ENCODE data around the gene CCR3. TPM values are rescaled to one million over a fixed set of nuclear protein-coding genes. Genes with fewer than 3 reads are reported as not detected.

The CCR3 gene
- total and polyA plus RNA-seq, 9 of the 15 experiments (the other 6 are each of a cell fraction or from before 2014, with no cell fraction given), result not detected

DNA sequence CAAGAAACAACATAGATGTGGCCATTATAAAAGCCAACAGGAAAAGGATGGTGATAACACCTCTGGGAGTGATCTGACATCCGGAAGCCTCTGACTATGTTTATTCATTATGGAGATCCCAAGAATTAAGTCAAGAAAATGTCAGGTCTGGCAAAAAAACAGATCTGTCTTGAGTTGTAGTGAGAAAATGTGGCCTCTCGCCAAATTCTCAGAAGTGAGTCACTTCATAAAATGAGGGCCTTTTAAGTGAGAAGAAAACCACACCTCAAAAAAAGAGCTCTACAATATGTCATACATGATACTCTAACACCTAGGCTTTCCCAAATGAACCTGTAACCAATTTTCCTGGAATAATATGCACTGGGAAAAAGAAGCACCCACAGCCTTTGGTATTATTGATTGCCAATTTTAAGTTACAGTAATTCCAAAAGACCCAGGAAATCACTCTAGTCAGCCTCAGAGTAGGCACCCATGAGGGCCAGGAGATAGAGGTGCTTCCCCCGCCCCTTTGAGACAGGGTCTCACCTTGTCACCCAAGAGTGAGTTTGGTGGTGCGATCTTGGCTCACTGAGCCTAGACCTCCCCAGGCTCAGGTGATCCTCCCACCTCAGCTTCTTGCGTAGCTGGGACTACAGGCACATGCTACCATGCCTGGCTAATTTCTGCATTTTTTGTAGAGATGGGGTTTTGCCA, 38.0 kb downstream of the CCR3 start:
- intact Hi-C loops (cut with micrococcal nuclease) (no loop called here), in situ Hi-C loops (cut with MboI) (no loop called here)
- H3K4me2 ChIP-seq (ENCODE audit: insufficient read depth, low read length), result no peak overlapping the region
- H2AFZ ChIP-seq (ENCODE audit: low read depth, low read length), result no peak overlapping the region
- no peaks in the 10 kb centered on the region for H3K79me2 ChIP-seq (ENCODE audit: control insufficient read depth, insufficient read depth, low read length)
- H3K4me1 ChIP-seq (replicated peaks in 1 of 2; ENCODE audit: control insufficient read depth in 2 of 2, insufficient read depth in 2 of 2, low read length in 2 of 2), result no peaks in the 10 kb centered on the region
- 0% methylated on average over 5 of the region's 5 CpGs for WGBS (ENCODE audit: insufficient coverage, low coverage, missing lambda C conversion rate)
- TF ChIP-seq TFAM (CRISPR knock-in tag; conservative IDR thresholded peaks at IDR 0.05), result no peak
- TF ChIP-seq, protein P1, sequence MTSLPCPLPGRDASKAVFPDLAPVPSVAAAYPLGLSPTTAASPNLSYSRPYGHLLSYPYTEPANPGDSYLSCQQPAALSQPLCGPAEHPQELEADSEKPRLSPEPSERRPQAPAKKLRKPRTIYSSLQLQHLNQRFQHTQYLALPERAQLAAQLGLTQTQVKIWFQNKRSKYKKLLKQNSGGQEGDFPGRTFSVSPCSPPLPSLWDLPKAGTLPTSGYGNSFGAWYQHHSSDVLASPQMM (CRISPR knock-in tag; IDR thresholded peaks at IDR 0.05), result no peak
- no peak for TF ChIP-seq NR2C1 (IDR thresholded peaks at IDR 0.05)
- no peak for TF ChIP-seq NR2C1 (tag; IDR thresholded peaks at IDR 0.05)
- TF ChIP-seq SIX5 (IDR thresholded peaks at IDR 0.05; ENCODE audit: borderline replicate concordance in 1 of 2, insufficient read depth in 1 of 2, low read depth in 1 of 2, low read length in 2 of 2), result no peak
- no peak for TF ChIP-seq JUNB (CRISPR knock-in tag; conservative IDR thresholded peaks at IDR 0.05)
- TF ChIP-seq, protein P2, sequence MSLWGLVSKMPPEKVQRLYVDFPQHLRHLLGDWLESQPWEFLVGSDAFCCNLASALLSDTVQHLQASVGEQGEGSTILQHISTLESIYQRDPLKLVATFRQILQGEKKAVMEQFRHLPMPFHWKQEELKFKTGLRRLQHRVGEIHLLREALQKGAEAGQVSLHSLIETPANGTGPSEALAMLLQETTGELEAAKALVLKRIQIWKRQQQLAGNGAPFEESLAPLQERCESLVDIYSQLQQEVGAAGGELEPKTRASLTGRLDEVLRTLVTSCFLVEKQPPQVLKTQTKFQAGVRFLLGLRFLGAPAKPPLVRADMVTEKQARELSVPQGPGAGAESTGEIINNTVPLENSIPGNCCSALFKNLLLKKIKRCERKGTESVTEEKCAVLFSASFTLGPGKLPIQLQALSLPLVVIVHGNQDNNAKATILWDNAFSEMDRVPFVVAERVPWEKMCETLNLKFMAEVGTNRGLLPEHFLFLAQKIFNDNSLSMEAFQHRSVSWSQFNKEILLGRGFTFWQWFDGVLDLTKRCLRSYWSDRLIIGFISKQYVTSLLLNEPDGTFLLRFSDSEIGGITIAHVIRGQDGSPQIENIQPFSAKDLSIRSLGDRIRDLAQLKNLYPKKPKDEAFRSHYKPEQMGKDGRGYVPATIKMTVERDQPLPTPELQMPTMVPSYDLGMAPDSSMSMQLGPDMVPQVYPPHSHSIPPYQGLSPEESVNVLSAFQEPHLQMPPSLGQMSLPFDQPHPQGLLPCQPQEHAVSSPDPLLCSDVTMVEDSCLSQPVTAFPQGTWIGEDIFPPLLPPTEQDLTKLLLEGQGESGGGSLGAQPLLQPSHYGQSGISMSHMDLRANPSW (CRISPR knock-in tag; IDR thresholded peaks at IDR 0.05), result no peak
- TF ChIP-seq HNRNPK (IDR thresholded peaks at IDR 0.05; ENCODE audit: low read depth, low read length, poor library complexity, severe bottlenecking), result no peak
- no peak for TF ChIP-seq PHF21A (IDR thresholded peaks at IDR 0.05; ENCODE audit: borderline replicate concordance, low read depth)
- no peak for TF ChIP-seq ZNF785 (CRISPR knock-in tag; IDR thresholded peaks at IDR 0.05)
- TF ChIP-seq ZNF436 (CRISPR knock-in tag; IDR thresholded peaks at IDR 0.05), result no peak
- TF ChIP-seq PCBP2 (IDR thresholded peaks at IDR 0.05; ENCODE audit: low read depth, low read length, poor library complexity, severe bottlenecking), result no peak
- TF ChIP-seq SP2 (IDR thresholded peaks at IDR 0.05; ENCODE audit: extremely low read depth, low read depth, low read length, poor library complexity, severe bottlenecking), result no peak
- TF ChIP-seq ESRRB (CRISPR knock-in tag; IDR thresholded peaks at IDR 0.05; ENCODE audit: borderline replicate concordance), result no peak
- TF ChIP-seq ELF2 (CRISPR knock-in tag; IDR thresholded peaks at IDR 0.05), result no peak
- TF ChIP-seq HEY1 (CRISPR knock-in tag; IDR thresholded peaks at IDR 0.05; ENCODE audit: borderline replicate concordance), result no peak
- TF ChIP-seq, protein P3, sequence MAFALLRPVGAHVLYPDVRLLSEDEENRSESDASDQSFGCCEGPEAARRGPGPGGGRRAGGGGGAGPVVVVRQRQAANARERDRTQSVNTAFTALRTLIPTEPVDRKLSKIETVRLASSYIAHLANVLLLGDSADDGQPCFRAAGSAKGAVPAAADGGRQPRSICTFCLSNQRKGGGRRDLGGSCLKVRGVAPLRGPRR (CRISPR knock-in tag; IDR thresholded peaks at IDR 0.05), result no peak
- no peak for TF ChIP-seq JUN (IDR thresholded peaks at IDR 0.05; ENCODE audit: borderline replicate concordance, low read depth, low read length)
- TF ChIP-seq JUN (CRISPR knock-in tag; IDR thresholded peaks at IDR 0.05; ENCODE audit: borderline replicate concordance), result no peak
- no peak for TF ChIP-seq FOXK1 (CRISPR knock-in tag; IDR thresholded peaks at IDR 0.05; ENCODE audit: borderline replicate concordance)
- ChIA-PET CTCF (ENCODE audit: low intra/inter-chr PET ratio) (no interaction called here), POLR2A (no interaction called here)
- no peaks in the 10 kb centered on the region for H4K20me1 ChIP-seq (replicated peaks; ENCODE audit: control insufficient read depth, insufficient read depth, low read length)
- no peaks in the 10 kb centered on the region; the same call in 1 of the 2 replicates for H3K9me3 ChIP-seq (replicated peaks; ENCODE audit: control insufficient read depth, insufficient read depth, low read depth, low read length)
- no peaks in the 10 kb centered on the region for H3K27me3 ChIP-seq (ENCODE audit: control insufficient read depth in 2 of 2, insufficient read depth in 2 of 2, low read length in 2 of 2)
- FAIRE-seq, result no peak
- no peak overlapping the region for H3K4me3 ChIP-seq
- no TSS peak for BruUV-seq (replicated peaks)
- no peak for ATAC-seq
- no peak overlapping the region for H3K27ac ChIP-seq (ENCODE audit: extremely low read depth, low read depth, low read length)
- no peaks in the 10 kb centered on the region for H3K9me1 ChIP-seq (ENCODE audit: control insufficient read depth, insufficient read depth, low read length)
- DNase-seq (ENCODE audit: extremely low read depth in 1 of 4, low spot score in 3 of 4), result no peak
- H3K36me3 ChIP-seq (ENCODE audit: control insufficient read depth, insufficient read depth, low read length), result no peaks in the 10 kb centered on the region
- no peak overlapping the region for H3K9ac ChIP-seq (ENCODE audit: insufficient read depth in 1 of 2, low read depth in 2 of 2, low read length in 2 of 2)

Measured in K562 (cell line).